Measurements from ENCODE around the gene CATSPERB. TPM values are rescaled to one million over a fixed set of nuclear protein-coding genes. Genes with fewer than 3 reads are reported as not detected.
"Not testable (repeated sequence)": the region's sequence is repeated elsewhere in the genome, so short reads cannot be mapped to it uniquely, and the experiment has no call there.

The CATSPERB gene
- total RNA-seq, 2 donors from 2014 or later, result 14.5 to 35.1 TPM

DNA sequence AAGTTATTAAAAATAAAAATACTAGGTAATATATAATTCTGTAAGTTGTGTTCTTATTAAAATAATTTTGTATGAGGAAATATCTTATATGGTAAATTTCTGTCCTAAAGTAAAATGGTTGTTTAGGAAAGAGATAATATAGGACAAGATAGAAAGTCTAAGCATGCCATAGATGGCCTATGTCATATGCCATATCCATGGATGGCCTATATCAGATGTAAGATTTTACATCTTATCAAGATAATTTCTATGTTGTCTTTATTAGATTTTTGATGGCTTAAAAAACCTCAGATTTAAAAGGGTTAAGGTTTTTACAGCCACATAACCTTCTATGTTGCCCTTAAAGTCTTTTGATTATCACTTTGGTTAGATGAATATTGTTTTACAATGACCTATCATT lies 52.6 kb downstream of the CATSPERB start:
- Histone ChIP-seq H3K9me3 (no peaks in the 10 kb centered on the region), H3K27me3 (replicated peaks; ENCODE audit: insufficient read depth) (no peaks in the 10 kb centered on the region), H3K4me1 (ENCODE audit: control insufficient read depth in 1 of 2, low read depth in 2 of 2) (no peaks in the 10 kb centered on the region), H3K27ac (no peak overlapping the region), H3K36me3 (no peaks in the 10 kb centered on the region), H3K4me3 (no peak overlapping the region)
- ATAC-seq (ENCODE audit: insufficient number of reproducible peaks, low FRiP score, low read depth) (no peak), DNase-seq (ENCODE audit: low spot score) (no peak)
- TF ChIP-seq, protein P1, sequence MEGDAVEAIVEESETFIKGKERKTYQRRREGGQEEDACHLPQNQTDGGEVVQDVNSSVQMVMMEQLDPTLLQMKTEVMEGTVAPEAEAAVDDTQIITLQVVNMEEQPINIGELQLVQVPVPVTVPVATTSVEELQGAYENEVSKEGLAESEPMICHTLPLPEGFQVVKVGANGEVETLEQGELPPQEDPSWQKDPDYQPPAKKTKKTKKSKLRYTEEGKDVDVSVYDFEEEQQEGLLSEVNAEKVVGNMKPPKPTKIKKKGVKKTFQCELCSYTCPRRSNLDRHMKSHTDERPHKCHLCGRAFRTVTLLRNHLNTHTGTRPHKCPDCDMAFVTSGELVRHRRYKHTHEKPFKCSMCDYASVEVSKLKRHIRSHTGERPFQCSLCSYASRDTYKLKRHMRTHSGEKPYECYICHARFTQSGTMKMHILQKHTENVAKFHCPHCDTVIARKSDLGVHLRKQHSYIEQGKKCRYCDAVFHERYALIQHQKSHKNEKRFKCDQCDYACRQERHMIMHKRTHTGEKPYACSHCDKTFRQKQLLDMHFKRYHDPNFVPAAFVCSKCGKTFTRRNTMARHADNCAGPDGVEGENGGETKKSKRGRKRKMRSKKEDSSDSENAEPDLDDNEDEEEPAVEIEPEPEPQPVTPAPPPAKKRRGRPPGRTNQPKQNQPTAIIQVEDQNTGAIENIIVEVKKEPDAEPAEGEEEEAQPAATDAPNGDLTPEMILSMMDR (IDR thresholded peaks at IDR 0.05), result no peak

- not testable (repeated sequence) for H3K27me3 ChIP-seq (replicated peaks; ENCODE audit: insufficient read depth); H3K36me3 ChIP-seq; H3K27ac ChIP-seq; H3K9me3 ChIP-seq; H3K4me3 ChIP-seq; H3K4me1 ChIP-seq (ENCODE audit: control insufficient read depth in 1 of 2, low read depth in 2 of 2); DNase-seq (ENCODE audit: low spot score); ATAC-seq (ENCODE audit: insufficient number of reproducible peaks, low FRiP score, low read depth)
Measured at GRCh38 chr14:91677687-91678086, 54.2 kb downstream of the CATSPERB start.

DNA sequence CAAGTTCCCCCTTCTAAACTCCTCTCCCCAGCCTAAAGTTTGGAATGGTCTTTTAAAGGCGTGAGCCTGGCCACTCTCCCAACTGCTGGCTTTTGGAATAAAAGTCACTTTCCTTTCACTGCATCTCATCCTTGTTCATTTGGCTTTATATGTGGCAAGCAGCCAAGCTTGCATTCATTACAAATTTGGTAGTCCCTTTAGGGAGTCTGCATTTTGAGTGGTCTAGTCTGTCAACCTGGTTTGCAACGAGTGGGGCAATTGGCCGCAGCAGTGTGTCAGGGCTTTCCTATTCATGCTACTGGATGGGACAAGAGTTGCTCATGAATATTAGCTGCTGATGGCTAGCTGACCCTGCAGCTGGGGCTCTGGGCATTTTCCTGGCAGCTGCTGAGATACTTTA lies 57.0 kb downstream of the CATSPERB start:
- no peak for ATAC-seq (ENCODE audit: insufficient number of reproducible peaks, low FRiP score, low read depth)
- Histone ChIP-seq H3K9me3 (no peaks in the 10 kb centered on the region), H3K27ac (no peak overlapping the region), H3K27me3 (replicated peaks; ENCODE audit: insufficient read depth) (no peaks in the 10 kb centered on the region), H3K4me1 (ENCODE audit: control insufficient read depth in 1 of 2, low read depth in 2 of 2) (no peaks in the 10 kb centered on the region), H3K4me3 (no peak overlapping the region), H3K36me3 (no peaks in the 10 kb centered on the region)
- TF ChIP-seq, protein P1 (IDR thresholded peaks at IDR 0.05), result no peak
- DNase-seq (ENCODE audit: low spot score), result no peak

GRCh38 chr14:91669867-91670266 lies 62.0 kb downstream of the CATSPERB start:
- Histone ChIP-seq H3K27ac (no peak overlapping the region), H3K27me3 (replicated peaks; ENCODE audit: insufficient read depth) (no peaks in the 10 kb centered on the region), H3K36me3 (no peaks in the 10 kb centered on the region), H3K4me1 (ENCODE audit: control insufficient read depth in 1 of 2, low read depth in 2 of 2) (no peaks in the 10 kb centered on the region), H3K4me3 (no peak overlapping the region), H3K9me3 (no peaks in the 10 kb centered on the region)
- TF ChIP-seq, protein P1 (IDR thresholded peaks at IDR 0.05), result no peak
- DNase-seq (ENCODE audit: low spot score) (no peak), ATAC-seq (ENCODE audit: insufficient number of reproducible peaks, low FRiP score, low read depth) (no peak)

DNA sequence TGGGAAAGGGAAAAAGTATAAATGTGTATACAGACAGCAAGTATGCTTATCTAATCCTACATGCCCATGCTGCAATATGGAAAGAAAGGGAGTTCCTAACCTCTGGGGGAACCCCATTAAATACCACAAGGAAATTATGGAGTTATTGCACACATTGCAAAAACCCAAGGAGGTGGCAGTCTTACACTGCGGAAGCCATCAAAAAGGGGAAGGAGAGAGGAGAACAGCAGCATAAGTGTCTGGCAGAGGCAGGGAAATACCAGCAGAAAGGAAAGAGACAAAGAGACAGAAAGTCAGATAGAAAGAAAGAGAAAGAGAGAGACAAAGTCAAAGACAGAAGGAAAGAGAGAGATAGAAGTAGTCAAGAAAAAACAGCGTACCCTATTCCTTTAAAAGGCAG lies 64.8 kb downstream of the CATSPERB start:
- H3K9me3 ChIP-seq; H3K27me3 ChIP-seq (replicated peaks; ENCODE audit: insufficient read depth); H3K4me1 ChIP-seq (ENCODE audit: control insufficient read depth in 1 of 2, low read depth in 2 of 2); H3K36me3 ChIP-seq; ATAC-seq (ENCODE audit: insufficient number of reproducible peaks, low FRiP score, low read depth); DNase-seq (ENCODE audit: low spot score); H3K4me3 ChIP-seq; H3K27ac ChIP-seq: not testable (repeated sequence)

- Histone ChIP-seq H3K4me3 (no peak overlapping the region), H3K36me3 (no peaks in the 10 kb centered on the region), H3K27ac (no peak overlapping the region), H3K4me1 (ENCODE audit: control insufficient read depth in 1 of 2, low read depth in 2 of 2) (no peaks in the 10 kb centered on the region), H3K9me3 (no peaks in the 10 kb centered on the region), H3K27me3 (replicated peaks; ENCODE audit: insufficient read depth) (no peaks in the 10 kb centered on the region)
- TF ChIP-seq, protein P1 (IDR thresholded peaks at IDR 0.05), result no peak
- ATAC-seq (ENCODE audit: insufficient number of reproducible peaks, low FRiP score, low read depth) (no peak), DNase-seq (ENCODE audit: low spot score) (no peak)
Measured at GRCh38 chr14:91660790-91661189, 71.1 kb downstream of the CATSPERB start.

All from thoracic aorta (tissue), 2 donors.